Liver (tissue), 9 donors: Measurements from ENCODE around the gene SLC25A33. TPM values are rescaled to one million over a fixed set of nuclear protein-coding genes. Genes with fewer than 3 reads are reported as not detected.

Source experiments
- DNase-seq: peaks from one replicate; pipeline ENCODE4 v3.0.0-alpha.2; 2017; ENCODE audit warnings: low spot score
- H3K27ac ChIP-seq, 2 donors: one replicate each; pipeline ENCODE4 v1.7.0; 2013; ENCODE audit warnings: inconsistent platforms in 2 of 2, low read length in 2 of 2, control low read depth in 1 of 2, low read depth in 1 of 2, mild to moderate bottlenecking in 1 of 2
- H3K27me3 ChIP-seq, 4 donors: one replicate each; pipeline versions ENCODE4 v1.6.1 to v1.7.0; 2013; ENCODE audit warnings: low read length in 3 of 4, inconsistent platforms in 1 of 4, mild to moderate bottlenecking in 1 of 4, moderate library complexity in 1 of 4; ENCODE audit not compliant: control insufficient read depth in 4 of 4, insufficient read depth in 4 of 4
- H3K36me3 ChIP-seq, 4 donors: one replicate each; pipeline versions ENCODE4 v1.6.1 to v1.7.0; 2013; ENCODE audit warnings: low read length in 3 of 4, mild to moderate bottlenecking in 3 of 4, low read depth in 1 of 4, moderate library complexity in 1 of 4; ENCODE audit not compliant: control insufficient read depth in 4 of 4, insufficient read depth in 3 of 4
- H3K4me1 ChIP-seq, 4 donors: one replicate each; pipeline versions ENCODE4 v1.6.1 to v1.7.0; 2013; ENCODE audit warnings: low read length in 3 of 4, mild to moderate bottlenecking in 3 of 4, moderate library complexity in 1 of 4; ENCODE audit not compliant: control insufficient read depth in 4 of 4, insufficient read depth in 4 of 4
- H3K4me3 ChIP-seq, 3 donors: one replicate each; pipeline versions ENCODE4 v1.6.1 to v1.7.0; 2013; ENCODE audit warnings: low read length in 3 of 3, control low read depth in 1 of 3, low read depth in 1 of 3, mild to moderate bottlenecking in 1 of 3
- H3K9ac ChIP-seq, 2 donors: one replicate each; pipeline ENCODE4 v1.7.0; 2013; ENCODE audit warnings: low read length in 2 of 2, mild to moderate bottlenecking in 2 of 2, moderate library complexity in 2 of 2, control low read depth in 1 of 2, low read depth in 1 of 2
- H3K9me3 ChIP-seq, 4 donors: one replicate each; pipeline versions ENCODE4 v1.6.1 to v1.7.0; 2013; ENCODE audit warnings: low read length in 3 of 4; ENCODE audit not compliant: control insufficient read depth in 4 of 4
- CTCF ChIP-seq: fragments of 150-350 bp; IDR thresholded peaks from 2 replicates; pipeline ENCODE4 v1.5.1; 2017; ENCODE audit warnings: improper control_type of control experiment, low read depth, low read length; ENCODE audit not compliant: missing input control
- EGR1 ChIP-seq, 2 donors: IDR thresholded peaks; 2 replicates each; pipeline ENCODE4 v1.6.1; 2016 to 2018; ENCODE audit warnings: antibody characterized with exemption in 2 of 2, low read depth in 2 of 2
- FOXA1 ChIP-seq: IDR thresholded peaks from 2 replicates; pipeline ENCODE4 v1.6.1; 2016; ENCODE audit warnings: antibody characterized with exemption
- FOXA2 ChIP-seq: IDR thresholded peaks from 2 replicates; pipeline ENCODE4 v1.6.1; 2016; ENCODE audit warnings: antibody characterized with exemption
- GABPA ChIP-seq, 2 donors: IDR thresholded peaks in 1 of 2; conservative IDR thresholded peaks in 1 of 2; 2 replicates each; pipeline ENCODE4 v1.6.1; 2016; ENCODE audit warnings: antibody characterized with exemption in 2 of 2, mild to moderate bottlenecking in 1 of 2, moderate library complexity in 1 of 2
- HNF4A ChIP-seq, 2 donors: conservative IDR thresholded peaks; 2 replicates each; pipeline ENCODE4 v1.6.1; 2016; ENCODE audit warnings: antibody characterized with exemption in 2 of 2, mild to moderate bottlenecking in 2 of 2
- HNF4G ChIP-seq: IDR thresholded peaks from 2 replicates; pipeline ENCODE4 v1.6.1; 2016; ENCODE audit warnings: antibody characterized with exemption
- JUND ChIP-seq, 2 donors: IDR thresholded peaks; 2 replicates each; pipeline ENCODE4 v1.6.1; 2016; ENCODE audit warnings: antibody characterized with exemption in 2 of 2
- MAX ChIP-seq: IDR thresholded peaks from 2 replicates; pipeline ENCODE4 v1.6.1; 2016; ENCODE audit warnings: antibody characterized with exemption
- NR2F2 ChIP-seq: IDR thresholded peaks from 2 replicates; pipeline ENCODE4 v1.6.1; 2016; ENCODE audit warnings: antibody characterized with exemption
- RAD21 ChIP-seq, 2 donors: IDR thresholded peaks; 2 replicates each; pipeline ENCODE4 v1.6.1; 2016; ENCODE audit warnings: antibody characterized with exemption in 2 of 2, mild to moderate bottlenecking in 2 of 2
- RXRA ChIP-seq, 2 donors: IDR thresholded peaks; 2 replicates each; pipeline ENCODE4 v1.6.1; 2017 to 2018; ENCODE audit warnings: antibody characterized with exemption in 2 of 2, mild to moderate bottlenecking in 1 of 2
- SP1 ChIP-seq: IDR thresholded peaks from 2 replicates; pipeline ENCODE4 v1.6.1; 2018; ENCODE audit warnings: antibody characterized with exemption, mild to moderate bottlenecking
- TAF1 ChIP-seq: conservative IDR thresholded peaks from 2 replicates; pipeline ENCODE4 v1.6.1; 2016; ENCODE audit warnings: antibody characterized with exemption, mild to moderate bottlenecking
- YY1 ChIP-seq: IDR thresholded peaks from 2 replicates; pipeline ENCODE4 v1.6.1; 2016; ENCODE audit warnings: antibody characterized with exemption, mild to moderate bottlenecking
- ZBTB33 ChIP-seq: IDR thresholded peaks from 2 replicates; pipeline ENCODE4 v1.6.1; 2016; ENCODE audit warnings: antibody characterized with exemption
- whole genome bisulfite sequencing: extraction: QIAGEN DNeasy Blood & Tissue Kit; methylation state at CpG from one replicate; pipeline ENCODE4 v1.1.7; 2013; 5-methylcytosine and 5-hydroxymethylcytosine counted together
- polyA plus RNA-seq, 2 donors: library from polyadenylated mRNA; stranded (reverse) in 1 of 2; unstranded in 1 of 2; fragments of 200-250 nt in 1 of 2; fragments of >200 nt in 1 of 2; fragmentation: Nextera tagmentation in 1 of 2; extraction: Ambion mirVana in 1 of 2; gene quantifications; one replicate each; pipeline versions ENCODE4 v1.2.1 to v1.2.3, GENCODE V29; 2013 to 2015
- total RNA-seq, 2 donors: library from RNA; depleted of rRNA; stranded (reverse); fragments of >200 nt; gene quantifications; one replicate each; pipeline ENCODE4 v1.2.3, GENCODE V29; 2014
- TF ChIP-seq, protein P1 (sequence below): IDR thresholded peaks from 2 replicates; pipeline ENCODE4 v1.6.1; 2016; ENCODE audit warnings: antibody characterized with exemption
- TF ChIP-seq, protein P2 (sequence below): IDR thresholded peaks from 2 replicates; pipeline ENCODE4 v1.6.1; 2016; ENCODE audit warnings: antibody characterized with exemption, mild to moderate bottlenecking
- donor health status: healthy.
- donor health status: healthy.
- donor health status: healthy.
- donor health status: healthy.
- donor health status: healthy.

SLC25A33 gene
- total and polyA plus RNA-seq, 4 donors, result 6.9 to 19.1 (median 10.7) TPM

GRCh38 chr1:9536301-9536700 is 3.0 kb upstream of the SLC25A33 start:
- H3K27me3 ChIP-seq, result no peaks in the 10 kb centered on the region
- no peak overlapping the region for H3K9ac ChIP-seq
- no peaks in the 10 kb centered on the region for H3K9me3 ChIP-seq
- H3K4me1 ChIP-seq, result peaks cover 4 to 24% (median 18%) of the 10 kb centered on the region in 4 donors
- no peak overlapping the region for H3K4me3 ChIP-seq
- H3K36me3 ChIP-seq, result no peaks in the 10 kb centered on the region
- no peak for DNase-seq
- WGBS, result 93% methylated on average over 1 of the region's 1 CpG
- no peak for TF ChIP-seq ZBTB33
- TF ChIP-seq YY1, result no peak
- no peak for TF ChIP-seq FOXA1
- no peak for TF ChIP-seq CTCF
- no peak for TF ChIP-seq NR2F2
- no peak for TF ChIP-seq TAF1
- TF ChIP-seq HNF4A (conservative IDR thresholded peaks at IDR 0.05), result no peak
- no peak for TF ChIP-seq JUND (IDR thresholded peaks at IDR 0.05)
- TF ChIP-seq EGR1 (IDR thresholded peaks at IDR 0.05; ENCODE audit: low read depth in 2 of 2), result no peak
- no peak for TF ChIP-seq FOXA2
- H3K27ac ChIP-seq, result no peak overlapping the region

- H3K27ac ChIP-seq, result peak overlapping the region; percentile 51 to 83
- peak; percentile 70 for TF ChIP-seq ZBTB33
- TF ChIP-seq EGR1 (IDR thresholded peaks at IDR 0.05; ENCODE audit: low read depth in 2 of 2), result no peak
- TF ChIP-seq HNF4G, result peak; percentile 80
- TF ChIP-seq, protein P1, sequence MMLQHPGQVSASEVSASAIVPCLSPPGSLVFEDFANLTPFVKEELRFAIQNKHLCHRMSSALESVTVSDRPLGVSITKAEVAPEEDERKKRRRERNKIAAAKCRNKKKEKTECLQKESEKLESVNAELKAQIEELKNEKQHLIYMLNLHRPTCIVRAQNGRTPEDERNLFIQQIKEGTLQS, result no peak
- TF ChIP-seq RAD21 (IDR thresholded peaks at IDR 0.05), result peak; percentile 49 to 64
- TF ChIP-seq JUND (IDR thresholded peaks at IDR 0.05), result peak; percentile 64 to 68
- TF ChIP-seq HNF4A (conservative IDR thresholded peaks at IDR 0.05), result peak; percentile 86 to 91
- peak; percentile 93 for TF ChIP-seq FOXA1
- TF ChIP-seq GABPA (IDR thresholded peaks at IDR 0.05 in 1 of 2, conservative IDR thresholded peaks at IDR 0.05 in 1 of 2), result peak in 1 of 2 donors; percentile 60
- peak; percentile 93 for TF ChIP-seq YY1
- TF ChIP-seq FOXA2, result peak; percentile 92
- peak; percentile 14 for TF ChIP-seq NR2F2
- TF ChIP-seq CTCF, result no peak
- TF ChIP-seq MAX, result peak; percentile 78
- TF ChIP-seq, protein P2, sequence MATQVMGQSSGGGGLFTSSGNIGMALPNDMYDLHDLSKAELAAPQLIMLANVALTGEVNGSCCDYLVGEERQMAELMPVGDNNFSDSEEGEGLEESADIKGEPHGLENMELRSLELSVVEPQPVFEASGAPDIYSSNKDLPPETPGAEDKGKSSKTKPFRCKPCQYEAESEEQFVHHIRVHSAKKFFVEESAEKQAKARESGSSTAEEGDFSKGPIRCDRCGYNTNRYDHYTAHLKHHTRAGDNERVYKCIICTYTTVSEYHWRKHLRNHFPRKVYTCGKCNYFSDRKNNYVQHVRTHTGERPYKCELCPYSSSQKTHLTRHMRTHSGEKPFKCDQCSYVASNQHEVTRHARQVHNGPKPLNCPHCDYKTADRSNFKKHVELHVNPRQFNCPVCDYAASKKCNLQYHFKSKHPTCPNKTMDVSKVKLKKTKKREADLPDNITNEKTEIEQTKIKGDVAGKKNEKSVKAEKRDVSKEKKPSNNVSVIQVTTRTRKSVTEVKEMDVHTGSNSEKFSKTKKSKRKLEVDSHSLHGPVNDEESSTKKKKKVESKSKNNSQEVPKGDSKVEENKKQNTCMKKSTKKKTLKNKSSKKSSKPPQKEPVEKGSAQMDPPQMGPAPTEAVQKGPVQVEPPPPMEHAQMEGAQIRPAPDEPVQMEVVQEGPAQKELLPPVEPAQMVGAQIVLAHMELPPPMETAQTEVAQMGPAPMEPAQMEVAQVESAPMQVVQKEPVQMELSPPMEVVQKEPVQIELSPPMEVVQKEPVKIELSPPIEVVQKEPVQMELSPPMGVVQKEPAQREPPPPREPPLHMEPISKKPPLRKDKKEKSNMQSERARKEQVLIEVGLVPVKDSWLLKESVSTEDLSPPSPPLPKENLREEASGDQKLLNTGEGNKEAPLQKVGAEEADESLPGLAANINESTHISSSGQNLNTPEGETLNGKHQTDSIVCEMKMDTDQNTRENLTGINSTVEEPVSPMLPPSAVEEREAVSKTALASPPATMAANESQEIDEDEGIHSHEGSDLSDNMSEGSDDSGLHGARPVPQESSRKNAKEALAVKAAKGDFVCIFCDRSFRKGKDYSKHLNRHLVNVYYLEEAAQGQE, result peak; percentile 92
- TF ChIP-seq SP1, result peak; percentile 94
- peak; percentile 78 to 84 for TF ChIP-seq RXRA (IDR thresholded peaks at IDR 0.05)
- peak; percentile 96 for TF ChIP-seq TAF1
- no peaks in the 10 kb centered on the region for H3K9me3 ChIP-seq
- no peaks in the 10 kb centered on the region for H3K36me3 ChIP-seq
- no peaks in the 10 kb centered on the region for H3K27me3 ChIP-seq
- WGBS, result 45% methylated on average over 7 of the region's 7 CpGs
- H3K4me3 ChIP-seq, result peak overlapping the region in 2 of 3 donors; percentile 36 to 48
- peaks cover 9 to 28% (median 19%) of the 10 kb centered on the region in 4 donors for H3K4me1 ChIP-seq
- peak overlapping the region in 1 of 2 donors; percentile 63 for H3K9ac ChIP-seq
- peak; percentile 46 for DNase-seq
Measured at GRCh38 chr1:9537863-9538668, 1.2 kb upstream of the SLC25A33 start.
